ENCODE measurements around the gene UBE2E2.

UBE2E2 gene

DNA sequence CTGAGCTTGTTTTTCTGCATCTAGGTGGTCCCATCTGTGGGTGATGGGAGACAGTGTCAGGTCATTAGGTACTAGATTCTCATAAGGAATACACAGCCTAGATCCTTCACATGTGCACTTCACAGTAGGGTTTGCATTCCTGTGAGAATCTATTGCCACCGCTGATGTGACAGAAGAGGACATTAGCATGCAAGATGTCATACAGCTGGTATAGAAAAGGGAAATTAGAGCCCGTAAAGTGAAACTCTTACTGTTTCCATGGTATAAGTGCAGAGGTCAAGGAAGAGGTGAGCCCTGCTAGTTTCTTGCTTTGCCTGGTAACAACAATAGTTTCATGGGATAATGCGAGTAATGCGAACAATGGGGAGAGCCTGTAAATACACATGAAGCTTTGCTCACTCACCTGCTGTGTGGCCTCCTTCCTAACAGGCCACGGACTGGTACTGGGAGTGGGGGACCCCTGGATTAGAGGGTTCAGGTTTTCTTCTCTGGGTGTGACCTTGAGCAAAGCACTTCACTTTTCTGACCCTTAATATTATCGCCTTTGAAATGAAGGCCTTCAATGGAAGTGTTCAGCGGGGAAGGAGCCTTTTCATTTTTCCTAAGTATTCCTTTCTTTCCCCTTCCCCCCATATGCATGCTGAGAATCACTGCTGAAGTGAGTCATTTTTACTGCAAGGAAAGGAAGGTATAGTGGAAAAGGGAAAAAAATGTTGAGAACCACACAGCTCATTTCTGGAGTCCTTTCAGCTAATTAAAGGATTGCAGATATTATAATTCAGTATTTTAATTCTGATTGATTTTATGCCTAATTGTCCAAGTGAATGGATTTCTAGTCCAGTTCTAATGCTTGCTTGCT lies 286.4 kb downstream of the UBE2E2 start:
- DNase-seq, result no peak

DNA sequence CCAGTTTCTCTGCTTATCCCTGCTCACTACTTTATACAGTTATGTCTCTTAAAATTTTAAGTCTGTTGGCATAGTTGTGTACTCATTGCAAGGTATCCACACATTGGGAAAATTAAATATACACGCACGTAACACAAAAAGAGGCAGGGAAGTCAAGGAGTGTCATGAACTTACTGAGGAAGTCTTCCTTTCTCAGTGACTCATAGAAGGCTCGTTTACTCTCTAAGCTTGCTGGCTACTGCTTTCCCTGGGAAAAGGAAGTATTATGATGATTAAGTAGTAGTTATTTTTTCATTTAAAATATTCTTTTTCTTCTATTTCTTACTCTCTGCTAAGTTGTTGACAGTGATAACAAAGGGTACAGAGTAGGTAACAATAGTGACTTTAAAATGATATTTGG lies 287.3 kb downstream of the UBE2E2 start:
- DNase-seq, result no peak

DNA sequence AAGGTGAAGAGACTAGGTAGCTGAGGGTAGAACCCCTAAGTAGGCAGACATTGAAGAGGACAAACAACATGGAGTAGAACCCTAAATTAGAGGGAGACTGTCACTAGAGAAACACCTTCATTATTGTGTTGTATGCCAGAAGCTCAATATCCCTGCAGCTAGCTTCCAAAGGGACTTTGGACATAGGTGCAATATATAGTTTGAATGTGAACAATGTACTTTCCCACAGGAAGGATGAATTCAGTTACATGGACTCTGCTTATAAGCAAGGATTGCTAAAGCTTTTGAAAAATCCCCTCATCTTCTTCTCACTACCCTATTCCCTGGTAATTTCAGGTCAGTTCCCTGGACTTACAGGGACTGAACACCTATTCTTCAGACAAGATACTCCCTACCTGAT lies 288.9 kb downstream of the UBE2E2 start:
- DNase-seq, result no peak

DNA sequence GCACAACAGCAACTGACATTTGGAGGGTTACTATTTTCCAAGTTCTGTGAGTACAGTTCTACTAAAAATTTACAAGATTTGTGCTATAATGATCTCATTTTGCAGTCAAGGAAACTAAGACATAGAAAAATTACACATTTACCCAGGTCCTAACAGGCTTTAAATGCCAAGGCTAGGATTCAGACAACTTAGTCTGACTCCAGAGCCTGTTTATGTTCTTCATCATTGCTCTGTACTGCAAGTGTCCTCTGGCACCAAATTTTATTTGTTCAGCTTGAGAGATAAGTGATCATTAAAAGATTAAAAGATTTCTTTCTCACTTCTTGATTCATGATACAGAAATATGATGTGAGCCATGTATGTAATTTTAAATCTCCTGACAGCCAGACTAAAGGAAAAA lies 290.8 kb downstream of the UBE2E2 start:
- DNase-seq, result no peak

DNA sequence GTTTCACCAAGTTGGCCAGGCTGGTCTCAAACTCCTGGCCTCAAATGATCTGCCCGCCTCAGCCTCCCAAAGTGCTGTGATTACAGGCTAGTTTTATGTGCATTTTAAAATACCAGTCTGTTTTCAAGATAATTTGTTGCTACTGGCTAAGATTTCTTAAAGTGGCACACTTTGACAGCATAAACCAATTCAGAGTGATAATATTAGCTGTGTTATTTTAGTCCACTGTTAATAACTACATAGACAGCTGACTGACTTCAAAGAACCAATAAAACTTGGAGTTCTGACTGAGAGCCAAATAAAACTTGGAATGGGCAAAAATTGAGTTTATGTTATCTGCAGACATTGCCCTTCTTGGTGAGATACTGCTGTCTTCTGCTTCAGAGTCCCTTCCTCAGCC lies 291.8 kb downstream of the UBE2E2 start:
- DNase-seq, result no peak

DNA sequence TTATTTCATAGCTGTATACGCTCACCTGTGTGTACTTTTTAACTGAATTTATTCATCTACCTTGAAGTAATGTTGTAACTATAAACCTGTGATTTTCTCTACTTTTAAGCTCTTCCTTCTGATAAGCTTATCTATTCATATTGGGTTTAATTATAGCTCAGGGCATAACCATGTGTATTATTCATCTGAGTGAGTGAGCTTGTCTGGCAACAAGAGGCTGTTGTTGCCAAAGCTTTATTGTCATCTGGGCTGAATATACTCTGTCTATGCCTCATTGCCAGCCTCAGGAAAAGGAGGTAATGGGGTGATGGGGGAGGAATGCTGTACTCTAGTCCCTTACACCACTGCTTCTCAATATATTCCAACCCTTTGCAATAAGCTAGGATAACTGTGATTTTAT lies 292.4 kb downstream of the UBE2E2 start:
- DNase-seq, result no peak

DNA sequence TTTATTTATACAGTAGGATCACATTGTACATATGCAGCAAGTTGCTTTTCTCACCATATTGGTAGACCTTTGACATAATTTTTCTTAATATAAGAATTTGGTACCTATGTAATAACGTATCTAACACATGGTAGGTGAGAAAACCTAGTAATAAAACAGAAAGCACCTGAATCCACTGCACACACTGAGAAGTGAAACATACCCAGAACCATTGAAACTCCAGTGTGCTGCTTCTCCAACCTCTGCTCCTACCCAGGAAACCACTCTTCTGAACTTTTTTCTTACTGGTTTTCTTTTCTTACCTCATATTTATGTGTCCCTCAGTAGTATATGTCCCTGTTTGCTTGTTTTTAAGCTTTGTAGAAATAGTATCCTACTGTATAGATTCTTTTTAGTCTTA lies 293.0 kb downstream of the UBE2E2 start:
- no peak for DNase-seq

DNA sequence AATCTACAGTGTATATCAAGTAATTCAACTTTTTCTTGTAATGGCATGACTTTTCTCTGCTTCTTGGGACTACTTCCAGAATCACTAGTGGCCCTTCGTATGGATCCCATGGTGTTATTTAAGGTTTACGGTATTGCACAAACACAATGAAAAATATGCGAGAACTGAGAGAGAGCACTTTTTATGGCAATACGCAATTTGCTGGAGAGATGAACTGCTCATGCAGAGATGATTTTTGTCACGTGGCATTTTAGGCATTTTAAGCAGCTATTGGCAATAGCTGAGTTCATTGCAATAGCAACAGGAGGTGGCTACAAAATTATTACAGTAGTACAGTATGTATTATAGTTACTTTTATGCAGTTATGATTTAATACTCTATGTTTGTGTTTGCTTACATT lies 294.0 kb downstream of the UBE2E2 start:
- no peak for DNase-seq

DNA sequence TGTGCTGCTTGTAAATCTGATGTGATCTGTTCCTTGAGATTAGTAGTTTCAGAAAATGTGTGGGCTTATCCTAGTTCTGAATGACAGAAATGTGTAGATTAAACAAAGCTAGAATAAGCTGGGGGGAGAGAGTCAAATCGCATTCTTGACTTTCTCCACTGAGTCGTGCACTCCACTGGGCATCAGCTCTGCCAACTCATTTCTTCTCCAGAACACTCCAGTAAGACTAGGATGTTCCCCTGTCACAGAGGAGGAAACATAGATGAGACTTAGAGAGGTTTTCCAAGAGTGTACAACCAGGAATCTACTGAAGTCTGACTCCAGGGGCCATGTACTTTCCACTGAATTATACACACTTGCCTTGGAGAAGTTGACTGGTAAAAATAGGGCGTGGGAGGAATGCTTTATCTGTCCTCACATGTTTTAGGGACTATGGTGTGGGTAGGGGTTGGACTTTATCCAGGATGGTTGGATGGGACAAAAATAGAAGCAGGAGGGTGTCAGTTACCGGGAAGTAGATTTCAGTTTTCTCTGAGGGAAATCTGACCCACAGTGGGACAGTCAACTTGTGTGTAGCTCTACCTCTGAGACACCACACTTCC lies 298.2 kb downstream of the UBE2E2 start:
- DNase-seq, result no peak

DNA sequence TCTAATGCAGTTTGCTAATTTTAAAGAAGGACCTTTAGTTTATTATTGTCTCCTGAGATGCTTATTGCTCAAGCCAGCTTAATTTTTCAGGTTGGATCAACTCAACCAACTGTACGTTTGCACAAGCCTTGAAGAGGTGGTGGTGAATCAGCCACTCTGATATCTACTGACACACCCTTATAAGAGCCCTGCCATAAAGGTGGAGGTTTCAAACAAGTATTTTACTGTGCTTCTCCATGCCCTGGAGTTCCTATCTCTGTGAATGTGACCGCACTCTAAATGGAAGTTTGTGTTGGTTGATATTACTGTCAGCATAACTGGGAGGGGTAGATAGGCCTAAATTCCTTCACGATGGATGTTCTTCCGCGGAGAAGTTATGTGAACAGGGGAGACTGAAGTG lies 305.3 kb downstream of the UBE2E2 start:
- DNase-seq, result no peak

DNA sequence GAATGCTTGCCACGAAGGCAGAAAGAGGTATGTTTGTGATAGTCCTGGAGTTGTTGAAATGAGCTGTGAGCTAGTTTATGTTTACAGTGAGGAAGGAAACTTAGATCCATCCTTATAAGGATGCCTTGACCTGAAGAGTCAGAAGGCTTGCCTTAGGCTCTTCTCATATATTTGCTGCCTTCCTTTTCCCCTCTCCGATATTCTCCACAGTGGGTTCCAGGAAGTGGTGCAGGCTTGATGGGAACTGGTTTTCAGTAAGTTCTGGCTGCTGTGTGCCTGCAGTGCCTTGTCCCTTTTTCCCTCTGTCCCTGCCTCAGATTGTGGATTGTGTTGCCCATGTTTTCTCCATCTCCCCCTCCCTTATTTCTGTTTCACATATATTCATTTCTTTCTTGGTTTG lies 315.3 kb downstream of the UBE2E2 start:
- no peak for DNase-seq

DNA sequence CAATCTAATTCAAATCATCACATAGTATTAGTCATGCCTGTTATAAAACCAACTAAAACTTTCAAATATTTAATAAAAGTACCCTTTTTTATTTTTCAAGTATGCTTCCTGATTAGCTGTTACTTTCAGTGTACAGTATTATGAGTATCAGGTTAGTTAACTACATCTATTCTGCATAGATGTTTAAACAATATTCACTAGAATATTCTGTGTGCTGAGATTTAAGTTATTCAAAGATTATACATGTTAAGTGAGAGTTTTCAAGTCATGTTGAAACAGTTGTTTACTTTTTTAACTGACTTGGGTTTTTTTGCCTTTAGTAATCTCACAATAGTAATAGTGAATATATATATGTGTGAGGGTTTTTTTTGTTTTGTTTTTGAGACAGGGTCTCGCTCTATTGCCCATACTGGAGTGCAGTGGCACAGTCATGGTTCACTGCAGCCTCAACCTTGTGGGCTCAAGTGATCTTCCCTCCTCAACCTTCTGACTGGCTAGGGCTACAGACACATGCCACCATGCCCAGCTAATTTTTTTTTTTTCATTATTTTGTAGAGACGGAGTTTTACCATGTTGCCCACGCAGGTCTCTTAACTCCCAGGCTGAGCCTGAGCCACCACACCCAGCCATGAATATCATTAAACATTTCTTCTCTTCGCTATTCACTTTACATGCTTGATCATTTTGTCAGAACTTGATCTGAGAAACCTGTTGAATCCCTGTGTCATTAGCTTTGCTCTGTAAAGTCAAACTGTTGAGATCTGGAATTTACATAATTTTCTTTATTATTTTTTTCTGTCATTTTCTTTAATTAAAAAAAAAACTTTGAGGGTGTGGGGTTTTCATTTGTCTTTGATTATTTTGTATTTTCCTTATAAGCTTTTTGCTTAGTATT lies 316.4 kb downstream of the UBE2E2 start:
- no peak for DNase-seq

DNA sequence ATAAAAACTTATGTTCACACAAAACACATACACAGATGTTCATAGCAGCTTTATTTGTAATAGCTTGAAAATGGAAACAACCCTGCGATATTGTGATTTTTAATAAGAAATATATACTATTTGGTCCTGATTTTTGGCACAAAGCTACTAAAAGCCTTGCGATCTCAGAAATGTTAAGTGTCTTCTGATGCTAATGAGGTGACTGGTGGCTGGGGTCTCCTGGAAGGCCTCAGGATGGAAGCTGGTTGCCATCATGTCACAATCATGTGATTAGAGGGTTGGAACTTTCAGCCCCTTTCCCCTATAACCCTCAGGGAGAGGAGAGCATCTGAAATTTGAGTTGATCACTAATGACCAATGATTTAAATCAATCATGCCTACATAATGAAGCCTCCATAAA lies 324.2 kb downstream of the UBE2E2 start:
- no peak for DNase-seq

DNA sequence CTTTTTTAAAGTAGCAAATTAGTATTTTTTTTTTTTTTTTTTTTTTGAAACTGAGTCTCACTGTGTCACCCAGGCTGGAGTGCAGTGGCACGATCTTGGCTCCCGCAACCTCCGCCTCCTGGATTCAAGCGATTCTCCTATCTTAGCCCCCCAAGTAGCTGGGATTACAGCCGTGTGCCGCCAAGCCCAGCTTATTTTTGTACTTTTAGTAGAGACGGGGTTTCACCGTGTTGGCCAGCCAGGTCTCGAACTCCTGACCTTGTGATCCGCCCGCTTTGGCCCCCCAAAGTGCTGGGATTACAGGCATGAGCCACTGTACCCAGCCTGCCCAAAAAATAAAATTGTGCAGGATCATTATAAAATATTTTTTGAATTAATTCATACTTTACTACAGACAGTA lies 330.5 kb downstream of the UBE2E2 start:
- no peak for DNase-seq

DNA sequence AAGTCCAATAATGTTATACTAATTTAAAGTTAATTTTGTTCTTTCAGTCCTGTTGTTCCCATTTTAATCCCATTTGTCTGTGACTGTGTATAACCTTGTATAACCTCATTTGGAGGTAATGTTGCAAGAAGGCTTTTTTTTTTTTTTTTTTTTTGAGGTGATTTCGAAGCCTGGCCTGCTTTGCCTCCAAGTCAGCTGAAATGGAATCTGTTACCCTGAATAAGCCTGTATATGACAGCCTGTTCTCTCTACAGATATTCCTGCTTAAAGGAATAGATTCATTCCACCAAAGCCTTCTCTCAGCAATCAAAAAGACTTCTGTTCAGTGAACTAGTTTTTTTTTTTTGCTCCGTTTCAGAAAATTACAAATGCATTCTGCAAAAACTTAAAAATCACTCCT lies 330.9 kb downstream of the UBE2E2 start:
- no peak for DNase-seq

DNA sequence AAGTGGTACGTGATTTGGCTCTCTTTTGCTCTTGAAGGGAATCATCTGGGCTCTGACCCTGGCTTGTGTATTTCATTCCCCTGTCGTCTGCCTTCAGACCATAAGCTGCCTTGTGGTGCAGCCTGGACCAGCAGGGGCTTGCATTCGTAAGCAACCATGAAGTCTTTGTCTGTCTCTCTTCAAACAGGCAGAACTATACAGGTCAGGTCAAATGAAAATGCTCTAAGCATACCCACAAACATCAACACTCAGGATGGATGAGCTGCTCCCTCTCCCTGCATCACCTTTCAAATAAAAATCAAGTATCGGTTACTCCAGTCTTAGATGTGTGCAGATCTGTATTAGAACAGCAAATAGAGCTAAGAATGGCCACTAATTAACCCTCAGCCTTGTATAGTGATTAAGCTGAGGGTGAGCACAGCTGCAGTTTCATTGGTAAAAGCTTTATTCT lies 334.0 kb downstream of the UBE2E2 start:
- DNase-seq, result no peak

DNA sequence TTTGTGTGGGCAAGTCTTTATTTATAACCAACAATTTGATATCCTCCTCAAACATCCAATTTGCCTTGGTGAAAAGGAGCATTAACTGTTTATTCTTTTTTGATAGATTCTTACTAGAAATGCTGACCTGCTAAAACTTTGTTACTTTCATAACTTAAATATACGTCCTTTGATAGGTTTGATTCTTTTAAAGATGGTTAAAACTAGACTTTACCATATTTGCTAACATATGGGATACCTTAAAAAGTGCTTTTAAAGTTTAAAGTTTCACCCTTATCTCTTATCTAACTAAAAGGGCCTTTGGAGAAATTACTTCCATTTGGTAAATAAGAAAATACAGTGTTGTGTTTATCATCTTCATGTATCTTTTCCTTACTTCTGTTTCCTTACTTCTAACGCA lies 336.1 kb downstream of the UBE2E2 start:
- DNase-seq, result no peak

DNA sequence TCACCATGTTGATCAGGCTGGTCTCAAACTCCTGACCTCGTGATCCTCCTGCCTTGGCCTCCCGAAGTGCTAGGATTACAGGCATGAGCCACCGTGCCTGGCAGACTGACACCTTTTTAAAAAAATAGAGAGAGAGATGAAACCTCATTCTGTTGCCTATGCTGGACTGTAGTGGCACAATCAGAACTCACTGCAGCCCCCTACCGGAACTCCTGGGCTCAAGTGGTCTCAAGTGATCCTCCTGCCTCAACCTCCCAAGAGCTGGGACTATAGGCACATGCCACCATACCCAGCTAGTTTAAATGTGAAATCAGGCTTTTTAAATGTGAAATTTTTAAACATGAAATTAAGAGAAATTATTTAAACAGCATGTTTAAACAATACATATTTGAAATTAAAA lies 337.5 kb downstream of the UBE2E2 start:
- no peak for DNase-seq

DNA sequence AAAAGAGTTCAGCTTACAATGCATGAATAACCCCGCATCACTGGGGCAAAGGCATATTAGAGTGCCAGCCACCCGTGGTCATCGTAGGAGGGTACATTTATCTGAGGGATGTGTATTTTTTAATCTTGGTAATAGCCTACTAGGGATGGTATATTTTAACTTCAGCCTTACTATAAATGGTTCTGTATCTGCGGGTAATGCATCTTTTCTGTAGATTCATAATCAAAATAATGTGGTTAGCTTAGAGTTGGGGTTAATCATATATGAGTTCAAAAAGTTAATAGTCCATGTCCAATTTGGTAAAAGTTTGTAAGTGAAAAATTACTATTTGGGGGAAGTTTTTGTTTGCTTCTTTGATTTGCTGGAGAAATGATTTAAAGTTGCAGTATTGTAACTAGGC lies 339.0 kb downstream of the UBE2E2 start:
- DNase-seq, result no peak

DNA sequence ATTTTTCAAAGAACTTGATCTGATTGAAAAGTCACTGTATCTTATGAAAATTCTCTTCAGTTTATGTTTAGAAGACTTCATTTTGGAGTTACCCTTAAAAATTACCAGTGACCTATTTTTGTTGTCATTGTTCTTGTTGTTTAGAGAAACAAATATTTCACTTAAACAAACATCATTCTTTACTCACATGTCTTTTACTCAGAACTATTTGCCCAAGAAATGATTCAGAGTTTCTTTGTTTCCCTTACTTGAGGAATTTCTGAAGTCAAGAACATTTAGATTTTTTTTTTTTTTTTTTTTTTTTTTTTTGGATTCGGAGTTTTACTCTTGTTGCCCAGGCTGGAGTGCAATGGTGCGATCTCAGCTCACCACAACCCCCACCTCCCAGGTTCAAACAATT lies 343.1 kb downstream of the UBE2E2 start:
- no peak for DNase-seq

DNA sequence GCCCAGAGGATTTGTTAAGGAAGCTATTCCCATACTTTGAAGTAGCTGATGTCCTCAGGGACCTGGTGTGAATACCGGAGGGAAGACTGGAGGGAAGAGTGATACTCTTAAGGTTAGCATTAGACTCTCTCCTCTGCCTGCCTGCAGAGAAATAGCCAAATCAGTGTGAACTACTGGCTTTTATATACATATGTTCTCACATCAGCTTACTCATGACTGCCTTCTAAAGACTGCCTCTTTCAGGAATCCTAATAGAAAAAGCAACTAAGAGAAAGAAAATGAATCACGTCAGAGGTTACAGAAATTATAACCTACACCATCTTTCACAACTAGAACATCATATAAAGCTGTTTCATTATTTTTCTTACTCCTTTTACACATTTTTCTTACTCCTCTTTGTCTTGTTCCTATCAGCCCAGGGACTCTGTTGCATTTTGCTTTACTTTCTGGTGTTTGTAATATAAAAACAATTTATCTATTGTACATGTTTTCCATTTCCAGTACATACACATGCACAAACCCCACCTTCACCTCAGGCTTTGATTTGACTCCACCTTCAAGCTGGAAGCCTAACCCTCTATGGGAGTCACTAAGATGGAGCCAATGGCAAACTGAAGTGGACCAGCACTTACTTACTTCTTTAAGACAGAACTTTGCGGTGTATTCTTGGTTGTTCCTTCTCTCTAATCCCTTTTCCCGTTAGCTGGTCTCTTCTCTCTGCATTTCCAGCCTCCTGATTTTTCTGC lies 345.0 kb downstream of the UBE2E2 start:
- DNase-seq, result no peak

DNA sequence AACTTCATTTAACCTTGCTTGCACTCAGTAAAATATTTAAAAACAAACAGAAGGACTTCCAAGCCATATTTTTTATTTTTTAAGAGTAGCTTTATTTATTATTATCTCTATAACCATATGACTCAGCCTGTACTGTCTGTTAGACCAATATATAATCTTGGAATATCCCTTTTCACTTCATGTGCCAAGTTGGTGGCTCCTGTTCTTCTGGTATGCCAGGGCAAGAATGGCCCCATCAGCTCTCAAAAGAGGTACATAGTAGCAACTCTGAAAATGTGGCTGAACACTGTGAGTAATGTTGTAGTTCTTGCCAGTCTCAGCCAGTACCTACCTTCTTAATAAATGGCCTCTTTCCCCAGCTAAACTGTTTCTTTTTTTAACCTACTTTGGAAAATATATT lies 345.6 kb downstream of the UBE2E2 start:
- no peak for DNase-seq
